HEK293 (cell line): ENCODE measurements around the gene NEIL3.

Source experiments
- ATF2 ChIP-seq: fragments of 450-650 bp; formaldehyde crosslinking; IDR thresholded peaks from 2 replicates; pipeline ENCODE4 v1.5.1; 2016; ENCODE audit warnings: missing biosample characterization, missing genetic modification characterization, low read depth
- CTCF ChIP-seq: fragments of 450-650 bp; formaldehyde crosslinking; IDR thresholded peaks from 2 replicates; pipeline ENCODE4 v1.5.1; 2016; ENCODE audit warnings: missing biosample characterization, missing genetic modification characterization
- HIC1 ChIP-seq: fragments of 450-650 bp; formaldehyde crosslinking; IDR thresholded peaks from 2 replicates; pipeline ENCODE4 v1.5.1; 2016; ENCODE audit warnings: missing biosample characterization, missing genetic modification characterization
- REST ChIP-seq: fragments of 450-650 bp; formaldehyde crosslinking; IDR thresholded peaks from 2 replicates; pipeline ENCODE4 v1.5.1; 2016; ENCODE audit warnings: missing biosample characterization, missing genetic modification characterization
- ZNF169 ChIP-seq: fragments of 450-650 bp; formaldehyde crosslinking; IDR thresholded peaks from 2 replicates; pipeline ENCODE4 v1.5.1; 2016; ENCODE audit warnings: missing biosample characterization, missing genetic modification characterization
- ZNF248 ChIP-seq: fragments of 450-650 bp; formaldehyde crosslinking; IDR thresholded peaks from 2 replicates; pipeline ENCODE4 v1.5.1; 2017; ENCODE audit warnings: missing biosample characterization, missing genetic modification characterization
- ZNF350 ChIP-seq: fragments of 450-650 bp; formaldehyde crosslinking; IDR thresholded peaks from 2 replicates; pipeline ENCODE4 v1.5.0; 2017; ENCODE audit warnings: missing biosample characterization, mild to moderate bottlenecking, missing genetic modification characterization
- TF ChIP-seq, protein P1 (sequence below): fragments of 450-650 bp; formaldehyde crosslinking; IDR thresholded peaks from 2 replicates; pipeline ENCODE4 v1.5.1; 2016; ENCODE audit warnings: missing biosample characterization, missing genetic modification characterization, borderline replicate concordance
- TF ChIP-seq, protein P2 (sequence below): fragments of 450-650 bp; formaldehyde crosslinking; conservative IDR thresholded peaks from 2 replicates; pipeline ENCODE4 v1.5.1; 2016; ENCODE audit warnings: low read depth, missing biosample characterization, missing genetic modification characterization
- TF ChIP-seq, protein P3 (sequence below): sonication (generic); formaldehyde crosslinking; IDR thresholded peaks from 2 replicates; pipeline ENCODE4 v1.8.1; 2022; ENCODE audit warnings: mild to moderate bottlenecking, moderate library complexity, missing genetic modification reagents

- TF ChIP-seq REST (tag by site-specific recombination) = no peak
- no peak for TF ChIP-seq CTCF
- TF ChIP-seq HIC1 (tag by site-specific recombination) = no peak
- TF ChIP-seq ZNF350 (tag by site-specific recombination) = no peak
- TF ChIP-seq, protein P1, sequence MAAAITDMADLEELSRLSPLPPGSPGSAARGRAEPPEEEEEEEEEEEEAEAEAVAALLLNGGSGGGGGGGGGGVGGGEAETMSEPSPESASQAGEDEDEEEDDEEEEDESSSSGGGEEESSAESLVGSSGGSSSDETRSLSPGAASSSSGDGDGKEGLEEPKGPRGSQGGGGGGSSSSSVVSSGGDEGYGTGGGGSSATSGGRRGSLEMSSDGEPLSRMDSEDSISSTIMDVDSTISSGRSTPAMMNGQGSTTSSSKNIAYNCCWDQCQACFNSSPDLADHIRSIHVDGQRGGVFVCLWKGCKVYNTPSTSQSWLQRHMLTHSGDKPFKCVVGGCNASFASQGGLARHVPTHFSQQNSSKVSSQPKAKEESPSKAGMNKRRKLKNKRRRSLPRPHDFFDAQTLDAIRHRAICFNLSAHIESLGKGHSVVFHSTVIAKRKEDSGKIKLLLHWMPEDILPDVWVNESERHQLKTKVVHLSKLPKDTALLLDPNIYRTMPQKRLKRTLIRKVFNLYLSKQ (tag by site-specific recombination) = no peak
- no peak for TF ChIP-seq ZNF248 (tag by site-specific recombination)
- no peak for TF ChIP-seq ATF2 (tag by site-specific recombination)
- TF ChIP-seq, protein P2, sequence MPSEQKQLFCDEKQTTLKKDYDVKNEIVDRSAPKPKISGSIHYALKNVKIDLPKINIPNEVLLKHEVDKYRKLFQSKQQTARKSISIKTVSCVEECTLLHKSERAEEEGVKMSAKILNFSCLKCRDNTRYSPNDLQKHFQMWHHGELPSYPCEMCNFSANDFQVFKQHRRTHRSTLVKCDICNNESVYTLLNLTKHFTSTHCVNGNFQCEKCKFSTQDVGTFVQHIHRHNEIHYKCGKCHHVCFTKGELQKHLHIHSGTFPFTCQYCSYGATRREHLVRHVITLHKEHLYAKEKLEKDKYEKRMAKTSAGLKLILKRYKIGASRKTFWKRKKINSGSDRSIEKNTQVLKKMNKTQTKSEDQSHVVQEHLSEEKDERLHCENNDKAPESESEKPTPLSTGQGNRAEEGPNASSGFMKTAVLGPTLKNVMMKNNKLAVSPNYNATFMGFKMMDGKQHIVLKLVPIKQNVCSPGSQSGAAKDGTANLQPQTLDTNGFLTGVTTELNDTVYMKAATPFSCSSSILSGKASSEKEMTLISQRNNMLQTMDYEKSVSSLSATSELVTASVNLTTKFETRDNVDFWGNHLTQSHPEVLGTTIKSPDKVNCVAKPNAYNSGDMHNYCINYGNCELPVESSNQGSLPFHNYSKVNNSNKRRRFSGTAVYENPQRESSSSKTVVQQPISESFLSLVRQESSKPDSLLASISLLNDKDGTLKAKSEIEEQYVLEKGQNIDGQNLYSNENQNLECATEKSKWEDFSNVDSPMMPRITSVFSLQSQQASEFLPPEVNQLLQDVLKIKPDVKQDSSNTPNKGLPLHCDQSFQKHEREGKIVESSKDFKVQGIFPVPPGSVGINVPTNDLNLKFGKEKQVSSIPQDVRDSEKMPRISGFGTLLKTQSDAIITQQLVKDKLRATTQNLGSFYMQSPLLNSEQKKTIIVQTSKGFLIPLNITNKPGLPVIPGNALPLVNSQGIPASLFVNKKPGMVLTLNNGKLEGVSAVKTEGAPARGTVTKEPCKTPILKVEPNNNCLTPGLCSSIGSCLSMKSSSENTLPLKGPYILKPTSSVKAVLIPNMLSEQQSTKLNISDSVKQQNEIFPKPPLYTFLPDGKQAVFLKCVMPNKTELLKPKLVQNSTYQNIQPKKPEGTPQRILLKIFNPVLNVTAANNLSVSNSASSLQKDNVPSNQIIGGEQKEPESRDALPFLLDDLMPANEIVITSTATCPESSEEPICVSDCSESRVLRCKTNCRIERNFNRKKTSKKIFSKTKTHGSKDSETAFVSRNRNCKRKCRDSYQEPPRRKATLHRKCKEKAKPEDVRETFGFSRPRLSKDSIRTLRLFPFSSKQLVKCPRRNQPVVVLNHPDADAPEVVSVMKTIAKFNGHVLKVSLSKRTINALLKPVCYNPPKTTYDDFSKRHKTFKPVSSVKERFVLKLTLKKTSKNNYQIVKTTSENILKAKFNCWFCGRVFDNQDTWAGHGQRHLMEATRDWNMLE = no peak
- TF ChIP-seq, protein P3, sequence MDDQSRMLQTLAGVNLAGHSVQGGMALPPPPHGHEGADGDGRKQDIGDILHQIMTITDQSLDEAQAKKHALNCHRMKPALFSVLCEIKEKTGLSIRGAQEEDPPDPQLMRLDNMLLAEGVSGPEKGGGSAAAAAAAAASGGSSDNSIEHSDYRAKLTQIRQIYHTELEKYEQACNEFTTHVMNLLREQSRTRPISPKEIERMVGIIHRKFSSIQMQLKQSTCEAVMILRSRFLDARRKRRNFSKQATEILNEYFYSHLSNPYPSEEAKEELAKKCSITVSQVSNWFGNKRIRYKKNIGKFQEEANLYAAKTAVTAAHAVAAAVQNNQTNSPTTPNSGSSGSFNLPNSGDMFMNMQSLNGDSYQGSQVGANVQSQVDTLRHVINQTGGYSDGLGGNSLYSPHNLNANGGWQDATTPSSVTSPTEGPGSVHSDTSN (CRISPR knock-in tag) = no peak
- no peak for TF ChIP-seq ZNF169
Measured at GRCh38 chr4:177386278-177386815, 76.7 kb downstream of the NEIL3 start.
